OCI-LY3 (cell line): Measurements from ENCODE around the gene XRCC4.

Experiments
- EZH2phosphoT487 ChIP-seq: fragments of 200-600 bp; shearing (Covaris generic); IDR thresholded peaks from 2 replicates; pipeline ENCODE4 v1.6.1; 2018; ENCODE audit warnings: antibody characterized with exemption, mixed run types, low read depth
- TF ChIP-seq, protein P1 (sequence below): fragments of 200-600, 300-600 bp; sonication (generic); IDR thresholded peaks from 2 replicates; pipeline ENCODE4 v1.5.1; 2014; ENCODE audit warnings: antibody characterized with exemption, low read length, low read depth

DNA sequence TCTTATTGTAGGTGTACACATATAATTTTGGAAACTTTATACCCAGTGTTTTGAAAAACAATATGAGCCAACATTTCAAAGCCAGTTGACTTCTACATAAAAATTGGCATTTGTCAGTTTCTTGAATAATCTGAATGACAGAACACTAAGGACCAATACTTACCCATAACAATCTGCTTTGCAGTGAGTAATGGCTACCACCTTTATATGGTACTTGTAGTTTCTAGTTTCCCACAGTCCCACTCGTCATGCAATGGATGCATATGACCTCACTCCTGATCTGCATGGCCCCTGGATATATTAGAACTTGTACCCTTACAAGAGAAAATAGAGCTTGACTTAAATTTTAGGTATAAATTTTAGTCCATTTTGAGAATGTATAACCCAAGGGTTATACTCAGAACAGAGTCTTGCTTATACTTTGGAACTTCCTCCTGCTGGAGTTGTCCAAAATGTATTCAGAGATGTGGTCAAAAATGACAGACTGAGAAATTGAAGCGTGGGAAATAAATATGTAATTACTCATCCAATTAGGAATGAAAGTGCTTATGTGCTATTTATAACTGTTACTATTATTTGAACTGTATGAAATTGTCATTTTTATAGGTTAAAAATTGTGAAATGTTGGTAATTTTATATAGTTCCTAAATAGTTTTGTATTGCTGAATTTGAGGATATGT lies 19.5 kb downstream of the XRCC4 start:
- TF ChIP-seq, protein P1, sequence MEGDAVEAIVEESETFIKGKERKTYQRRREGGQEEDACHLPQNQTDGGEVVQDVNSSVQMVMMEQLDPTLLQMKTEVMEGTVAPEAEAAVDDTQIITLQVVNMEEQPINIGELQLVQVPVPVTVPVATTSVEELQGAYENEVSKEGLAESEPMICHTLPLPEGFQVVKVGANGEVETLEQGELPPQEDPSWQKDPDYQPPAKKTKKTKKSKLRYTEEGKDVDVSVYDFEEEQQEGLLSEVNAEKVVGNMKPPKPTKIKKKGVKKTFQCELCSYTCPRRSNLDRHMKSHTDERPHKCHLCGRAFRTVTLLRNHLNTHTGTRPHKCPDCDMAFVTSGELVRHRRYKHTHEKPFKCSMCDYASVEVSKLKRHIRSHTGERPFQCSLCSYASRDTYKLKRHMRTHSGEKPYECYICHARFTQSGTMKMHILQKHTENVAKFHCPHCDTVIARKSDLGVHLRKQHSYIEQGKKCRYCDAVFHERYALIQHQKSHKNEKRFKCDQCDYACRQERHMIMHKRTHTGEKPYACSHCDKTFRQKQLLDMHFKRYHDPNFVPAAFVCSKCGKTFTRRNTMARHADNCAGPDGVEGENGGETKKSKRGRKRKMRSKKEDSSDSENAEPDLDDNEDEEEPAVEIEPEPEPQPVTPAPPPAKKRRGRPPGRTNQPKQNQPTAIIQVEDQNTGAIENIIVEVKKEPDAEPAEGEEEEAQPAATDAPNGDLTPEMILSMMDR, result no peak
- TF ChIP-seq EZH2phosphoT487, result no peak
